Measurements from ENCODE around the gene G6PD. TPM values are rescaled to one million over a fixed set of nuclear protein-coding genes. Genes with fewer than 3 reads are reported as not detected.

The G6PD gene
- total RNA-seq, 1 donor from 2014 or later: 62.8 TPM

DNA sequence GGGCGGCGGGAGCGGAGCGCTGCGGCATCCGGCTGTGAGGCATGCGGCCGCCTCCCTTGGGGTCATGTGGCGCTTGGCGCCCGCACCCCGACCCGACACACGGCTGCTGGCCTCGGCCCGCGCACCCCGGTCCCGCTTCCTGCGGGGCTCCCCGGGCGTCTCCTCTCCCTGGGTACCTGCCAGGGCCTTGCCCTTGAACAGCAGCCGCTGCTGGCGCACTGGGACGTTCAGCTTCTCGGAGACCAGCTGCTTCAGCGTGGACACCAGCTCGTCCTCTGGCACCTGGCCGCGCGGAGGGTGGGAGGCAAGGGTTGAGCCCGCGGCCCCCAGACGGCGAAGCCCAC lies 60.6 kb downstream of the G6PD start:
- H3K4me3 Mint-ChIP-seq (ENCODE audit: unreplicated experiment): no peak overlapping the region
- no peaks in the 10 kb centered on the region for H3K27me3 Mint-ChIP-seq (ENCODE audit: low read depth, unreplicated experiment)
- H3K4me1 ChIP-seq (ENCODE audit: insufficient read depth, low read length): peaks cover 18% of the 10 kb centered on the region
- H3K79me2 ChIP-seq (ENCODE audit: insufficient read depth, low read length): peaks cover 34% of the 10 kb centered on the region
- no peaks in the 10 kb centered on the region for H4K20me1 ChIP-seq (ENCODE audit: insufficient read depth, low read length)
- H3K4me2 ChIP-seq (ENCODE audit: low read length): peak overlapping the region; percentile 82
- no peaks in the 10 kb centered on the region for H3K36me3 ChIP-seq (ENCODE audit: insufficient read depth, low read length)
- peak overlapping the region; percentile 68 for H3K9ac ChIP-seq (ENCODE audit: low read length)
- DNase-seq (ENCODE audit: low read depth) (no peak), FAIRE-seq (no peak)
- peaks cover 4% of the 10 kb centered on the region for H3K36me3 Mint-ChIP-seq (ENCODE audit: low read depth, unreplicated experiment)
- H3K27ac Mint-ChIP-seq (ENCODE audit: unreplicated experiment): no peak overlapping the region
- no peaks in the 10 kb centered on the region for H3K9me3 ChIP-seq (ENCODE audit: insufficient read depth, low read depth, low read length)
- H3K9me3 Mint-ChIP-seq (ENCODE audit: unreplicated experiment): no peaks in the 10 kb centered on the region
- H3K27me3 ChIP-seq (ENCODE audit: insufficient read depth, low read length): no peaks in the 10 kb centered on the region
- no peak overlapping the region for H2AFZ ChIP-seq (ENCODE audit: low read depth, low read length)
- no peak overlapping the region for H3K27ac ChIP-seq (ENCODE audit: low read depth, low read length)
- no peaks in the 10 kb centered on the region for H3K4me1 Mint-ChIP-seq (ENCODE audit: low read depth, unreplicated experiment)
- TF ChIP-seq EZH2 (IDR thresholded peaks at IDR 0.05; ENCODE audit: insufficient read depth, low read length) (no peak), CTCF (IDR thresholded peaks at IDR 0.05; ENCODE audit: insufficient read depth, low read depth, low read length) (no peak)
- H3K4me3 ChIP-seq (ENCODE audit: insufficient read depth, low read depth, low read length): peak overlapping the region; percentile 51

GRCh38 chrX:154485150-154486051 lies 61.2 kb downstream of the G6PD start:
- Mint-ChIP-seq H3K36me3 (ENCODE audit: low read depth, unreplicated experiment) (peaks cover 4% of the 10 kb centered on the region), H3K4me3 (ENCODE audit: unreplicated experiment) (peak overlapping the region; percentile 77), H3K27me3 (ENCODE audit: low read depth, unreplicated experiment) (no peaks in the 10 kb centered on the region), H3K4me1 (ENCODE audit: low read depth, unreplicated experiment) (no peaks in the 10 kb centered on the region), H3K27ac (ENCODE audit: unreplicated experiment) (peak overlapping the region; percentile 47), H3K9me3 (ENCODE audit: unreplicated experiment) (no peaks in the 10 kb centered on the region)
- Histone ChIP-seq H3K9ac (ENCODE audit: low read length) (peak overlapping the region; percentile 68), H3K9me3 (ENCODE audit: insufficient read depth, low read depth, low read length) (no peaks in the 10 kb centered on the region), H3K27ac (ENCODE audit: low read depth, low read length) (no peak overlapping the region), H3K4me3 (ENCODE audit: insufficient read depth, low read depth, low read length) (peak overlapping the region; percentile 51), H3K4me2 (ENCODE audit: low read length) (peak overlapping the region; percentile 82), H3K36me3 (ENCODE audit: insufficient read depth, low read length) (no peaks in the 10 kb centered on the region), H3K27me3 (ENCODE audit: insufficient read depth, low read length) (no peaks in the 10 kb centered on the region), H3K79me2 (ENCODE audit: insufficient read depth, low read length) (peaks cover 34% of the 10 kb centered on the region), H2AFZ (ENCODE audit: low read depth, low read length) (no peak overlapping the region), H4K20me1 (ENCODE audit: insufficient read depth, low read length) (no peaks in the 10 kb centered on the region), H3K4me1 (ENCODE audit: insufficient read depth, low read length) (peaks cover 18% of the 10 kb centered on the region)
- DNase-seq (ENCODE audit: low read depth) (no peak), FAIRE-seq (no peak)
- TF ChIP-seq EZH2 (IDR thresholded peaks at IDR 0.05; ENCODE audit: insufficient read depth, low read length): no peak
- TF ChIP-seq CTCF (IDR thresholded peaks at IDR 0.05; ENCODE audit: insufficient read depth, low read depth, low read length): no peak
